Left ventricle myocardium inferior (tissue), 1 donor: Measurements from ENCODE around the gene IGSF21. TPM values are rescaled to one million over a fixed set of nuclear protein-coding genes. Genes with fewer than 3 reads are reported as not detected.

ENCODE experiments used
- DNase-seq: peaks from one replicate; pipeline ENCODE4 v3.0.0-alpha.2; 2020
- H3K27ac ChIP-seq: fragments of 200-600 bp; replicated peaks from 2 replicates; pipeline ENCODE4 v1.8.0; 2021
- H3K27me3 ChIP-seq: fragments of 200-600 bp; 2 replicates; pipeline ENCODE4 v1.8.0; 2021; ENCODE audit warnings: low read depth
- H3K36me3 ChIP-seq: fragments of 200-600 bp; 2 replicates; pipeline ENCODE4 v1.8.0; 2021
- H3K4me1 ChIP-seq: fragments of 200-600 bp; 2 replicates; pipeline ENCODE4 v1.8.0; 2021
- H3K4me3 ChIP-seq: fragments of 200-600 bp; 2 replicates; pipeline ENCODE4 v1.8.0; 2021; ENCODE audit warnings: mild to moderate bottlenecking, moderate library complexity
- H3K9me3 ChIP-seq: fragments of 200-600 bp; replicated peaks from 2 replicates; pipeline ENCODE4 v1.8.0; 2021
- CTCF ChIP-seq: fragments of 200-600 bp; IDR thresholded peaks from 2 replicates; pipeline ENCODE4 v1.8.0; 2021; ENCODE audit warnings: antibody characterized with exemption, mild to moderate bottlenecking, borderline replicate concordance
- intact Hi-C: fragments of 100-400 bp; cut with micrococcal nuclease; formaldehyde crosslinking; loops from one replicate; pipeline ENCODE4 v1.11.0; 2022
- total RNA-seq: library from RNA; stranded (reverse); fragmentation: NEBNext Ultra II Directional; extraction: Animal tissue kit (Norgen Biotek cat#: 25700); gene quantifications from one replicate; pipeline ENCODE4 v1.2.1, GENCODE V29; 2021
- donor health status: DM: no; HTN: yes; CAD: no; lungs with severe emphysema.

The IGSF21 gene
- total RNA-seq, 1 donor from 2014 or later = 0.47 TPM

GRCh38 chr1:18387307-18387706 lies 279.7 kb downstream of the IGSF21 start:
- Histone ChIP-seq H3K9me3 (peaks cover 6% of the 10 kb centered on the region), H3K36me3 (no peaks in the 10 kb centered on the region), H3K4me1 (peaks cover 16% of the 10 kb centered on the region), H3K27me3 (peaks cover 91% of the 10 kb centered on the region), H3K4me3 (no peak overlapping the region), H3K27ac (no peak overlapping the region)
- intact Hi-C loops = no loop called here
- DNase-seq = no peak
- TF ChIP-seq CTCF = no peak

GRCh38 chr1:18390953-18391352 lies 283.4 kb downstream of the IGSF21 start:
- Histone ChIP-seq H3K36me3 (no peaks in the 10 kb centered on the region), H3K4me3 (no peak overlapping the region), H3K4me1 (no peaks in the 10 kb centered on the region), H3K27ac (no peak overlapping the region), H3K27me3 (peaks cover 83% of the 10 kb centered on the region), H3K9me3 (peaks cover 6% of the 10 kb centered on the region)
- intact Hi-C loops = no loop called here
- no peak for DNase-seq
- no peak for TF ChIP-seq CTCF

- no peak for DNase-seq
- H3K27ac ChIP-seq = no peak overlapping the region
- H3K9me3 ChIP-seq = peaks cover 6% of the 10 kb centered on the region
- peaks cover 88% of the 10 kb centered on the region for H3K27me3 ChIP-seq
- H3K4me3 ChIP-seq = no peak overlapping the region
- intact Hi-C loops = no loop called here
- TF ChIP-seq CTCF = no peak
- no peaks in the 10 kb centered on the region for H3K4me1 ChIP-seq
- H3K36me3 ChIP-seq = no peaks in the 10 kb centered on the region
Observed at GRCh38 chr1:18394563-18395156, 287.1 kb downstream of the IGSF21 start.

GRCh38 chr1:18396247-18396980 lies 288.8 kb downstream of the IGSF21 start:
- Histone ChIP-seq H3K4me3 (no peak overlapping the region), H3K4me1 (no peaks in the 10 kb centered on the region), H3K27me3 (peaks cover 89% of the 10 kb centered on the region), H3K36me3 (no peaks in the 10 kb centered on the region), H3K9me3 (peaks cover 5% of the 10 kb centered on the region), H3K27ac (no peak overlapping the region)
- DNase-seq = no peak
- intact Hi-C loops = no loop called here
- TF ChIP-seq CTCF = no peak

- no peak for TF ChIP-seq CTCF
- H3K4me3 ChIP-seq = no peak overlapping the region
- no peaks in the 10 kb centered on the region for H3K36me3 ChIP-seq
- intact Hi-C loops = no loop called here
- DNase-seq = no peak
- no peaks in the 10 kb centered on the region for H3K4me1 ChIP-seq
- no peak overlapping the region for H3K27ac ChIP-seq
- peaks cover 93% of the 10 kb centered on the region for H3K27me3 ChIP-seq
- H3K9me3 ChIP-seq = no peaks in the 10 kb centered on the region
Observed at GRCh38 chr1:18397641-18398040, 290.0 kb downstream of the IGSF21 start.
